GM12878 (cell line): Measurements from ENCODE around the gene ZNF420. TPM values are rescaled to one million over a fixed set of nuclear protein-coding genes. Genes with fewer than 3 reads are reported as not detected.

Experiments
- ATAC-seq: fragments of 200-7000 bp; cut with Tn5 transposase; 3 replicates; pipeline ENCODE4 v1.9.1; 2020; ENCODE audit warnings: mild to moderate bottlenecking, moderate library complexity
- BruUV-seq: library from RNA; stranded (reverse); fragments of 400-500 nt; replicated peaks from 2 replicates; lab custom pipeline; 2021; lab: Mats Ljungman, UMichigan
- CTCF ChIA-PET: fragments of 300-600 bp; sonication (Branson Sonifier 250); formaldehyde crosslinking; extraction: SDS; loops from one replicate; lab custom pipeline; 2021; ENCODE audit warnings: inconsistent platforms; lab: Yijun Ruan, JAX
- POLR2A ChIA-PET: fragments of 350-600 bp; formaldehyde crosslinking; extraction: SDS; loops from one replicate; lab custom pipeline; 2021; ENCODE audit warnings: inconsistent platforms; lab: Charles Lee
- RAD21 ChIA-PET: fragments of 300-600 bp; sonication (Branson Sonifier 250); formaldehyde crosslinking; loops from one replicate; lab custom pipeline; 2023; ENCODE audit warnings: antibody characterized with exemption; ENCODE audit not compliant: unreplicated experiment; lab: Charles Lee
- SMC1A ChIA-PET: fragments of 300-600 bp; sonication (Branson Sonifier 250); formaldehyde crosslinking; loops from one replicate; lab custom pipeline; 2023; ENCODE audit not compliant: unreplicated experiment, uncharacterized antibody; lab: Charles Lee
- DNase-seq: peaks from one replicate; pipeline ENCODE4 v3.0.0-alpha.2; 2011; ENCODE audit warnings: low read depth, low spot score
- FAIRE-seq: peaks from 3 replicates; lab custom pipeline; 2011; peaks lifted over from hg19 to GRCh38; lab: Jason Lieb, UNC
- H2AFZ ChIP-seq: 2 replicates; pipeline ENCODE4 v1.6.0; 2011; ENCODE audit warnings: low read depth, low read length, control low read depth; ENCODE audit not compliant: control insufficient read depth
- H3K27ac ChIP-seq: 2 replicates; pipeline ENCODE4 v1.5.1; 2011; ENCODE audit warnings: control low read depth; ENCODE audit not compliant: control insufficient read depth, insufficient read depth
- H3K27me3 ChIP-seq, 2 experiments: replicated peaks in 1 of 2; 2 replicates each; pipeline versions ENCODE4 v1.6.0 to v1.6.1; 2011; ENCODE audit warnings: low read length in 1 of 2; ENCODE audit not compliant: control insufficient read depth in 2 of 2, insufficient read depth in 2 of 2
- H3K36me3 ChIP-seq, 2 experiments: 2 replicates each; pipeline ENCODE4 v1.5.1; 2011; ENCODE audit warnings: low read length in 1 of 2; ENCODE audit not compliant: control insufficient read depth in 2 of 2, insufficient read depth in 2 of 2
- H3K4me1 ChIP-seq: 2 replicates; pipeline ENCODE4 v1.6.1; 2011; ENCODE audit warnings: mild to moderate bottlenecking, low read length, moderate library complexity, mixed read lengths; ENCODE audit not compliant: control insufficient read depth, insufficient read depth
- H3K4me2 ChIP-seq: 2 replicates; pipeline ENCODE4 v1.6.0; 2011; ENCODE audit warnings: control low read depth; ENCODE audit not compliant: control insufficient read depth, insufficient read depth
- H3K4me3 ChIP-seq: fragments of 200-600 bp; sonication (generic); 2 replicates; pipeline ENCODE4 v1.5.1; 2016
- H3K79me2 ChIP-seq: 2 replicates; pipeline ENCODE4 v1.6.0; 2011; ENCODE audit warnings: low read length; ENCODE audit not compliant: control insufficient read depth, insufficient read depth
- H3K9ac ChIP-seq: 2 replicates; pipeline ENCODE4 v1.8.0; 2011; ENCODE audit warnings: low read length, control low read depth, mixed read lengths; ENCODE audit not compliant: control insufficient read depth, insufficient read depth
- H3K9me3 ChIP-seq: replicated peaks from 3 replicates; pipeline ENCODE4 v1.5.1; 2011; ENCODE audit warnings: mild to moderate bottlenecking, low read length; ENCODE audit not compliant: control insufficient read depth, insufficient read depth
- H4K20me1 ChIP-seq: 2 replicates; pipeline ENCODE4 v1.6.0; 2011; ENCODE audit not compliant: control insufficient read depth, insufficient read depth
- BHLHE40 ChIP-seq, 2 experiments: fragments of 450-650 bp in 1 of 2; IDR thresholded peaks; 2 replicates each; pipeline ENCODE4 v1.6.1; 2011 to 2017; ENCODE audit warnings: low read depth in 2 of 2, borderline replicate concordance in 1 of 2, improper control_type of control experiment in 1 of 2, low read length in 1 of 2, mild to moderate bottlenecking in 1 of 2
- CREB1 ChIP-seq: IDR thresholded peaks from 2 replicates; pipeline ENCODE4 v1.6.1; 2012; ENCODE audit warnings: low read depth, mild to moderate bottlenecking, inconsistent platforms
- E2F8 ChIP-seq: fragments of 450-650 bp; IDR thresholded peaks from 2 replicates; pipeline ENCODE4 v1.6.1; 2018; ENCODE audit warnings: mild to moderate bottlenecking, low read depth, moderate library complexity; ENCODE audit not compliant: partially characterized antibody
- NR2C1 ChIP-seq: fragments of 450-650 bp; IDR thresholded peaks from 2 replicates; pipeline ENCODE4 v1.6.1; 2017; ENCODE audit warnings: antibody characterized with exemption, mild to moderate bottlenecking, moderate library complexity
- NR2F1 ChIP-seq: fragments of 450-650 bp; conservative IDR thresholded peaks from 2 replicates; pipeline ENCODE4 v1.6.1; 2017; ENCODE audit warnings: mild to moderate bottlenecking
- PKNOX1 ChIP-seq: fragments of 450-650 bp; IDR thresholded peaks from 2 replicates; pipeline ENCODE4 v1.6.1; 2016; ENCODE audit warnings: mild to moderate bottlenecking
- POLR2AphosphoS2 ChIP-seq: IDR thresholded peaks from 2 replicates; pipeline ENCODE4 v1.6.1; 2011; ENCODE audit warnings: low read depth, mild to moderate bottlenecking, low read length, improper control_type of control experiment, moderate library complexity
- RBBP5 ChIP-seq: fragments of 200-600 bp; sonication (generic); conservative IDR thresholded peaks from 2 replicates; pipeline ENCODE4 v1.6.1; 2016
- SIX5 ChIP-seq: IDR thresholded peaks from 2 replicates; pipeline ENCODE4 v1.6.1; 2011; ENCODE audit warnings: mild to moderate bottlenecking, low read depth, low read length, moderate library complexity; ENCODE audit not compliant: severe bottlenecking
- SREBF1 ChIP-seq: IDR thresholded peaks from 2 replicates; pipeline ENCODE4 v1.6.1; 2012; ENCODE audit warnings: mild to moderate bottlenecking, low read length
- ZNF274 ChIP-seq: IDR thresholded peaks from one replicate; pipeline ENCODE4 v1.8.0; 2011; ENCODE audit not compliant: insufficient read length, insufficient read depth
- WGBS: methylation state at CpG from one replicate; pipeline ENCODE4 v1.1.6; 2016; ENCODE audit warnings: low lambda C conversion rate; ENCODE audit not compliant: insufficient replicate concordance, insufficient coverage; ENCODE audit errors: missing lambda C conversion rate; 5-methylcytosine and 5-hydroxymethylcytosine counted together
- in situ Hi-C: fragments of 300-500 bp; cut with MboI; formaldehyde crosslinking; loops from 9 replicates; pipeline ENCODE4 v1.14.3; 2018; ENCODE audit warnings: mixed read lengths
- intact Hi-C: fragments of 100-400 bp; cut with micrococcal nuclease; formaldehyde crosslinking; loops from one replicate; pipeline ENCODE4 v1.14.2; 2022; ENCODE audit not compliant: unreplicated experiment
- polyA plus RNA-seq, 11 experiments: library from polyadenylated mRNA; depleted of rRNA in 4 of 11; unstranded in 6 of 11; stranded (reverse) in 5 of 11; fragments of >200 nt; fragmentation: Nextera tagmentation in 4 of 11; fragmentation: Illumina TruSeq in 1 of 11; extraction: Ambion mirVana in 4 of 11; extraction: Trizol in 1 of 11; gene quantifications; 1 replicate in 1 of 11; 2 replicates in 10 of 11; pipeline versions ENCODE4 v1.2.1 to v1.2.3, GENCODE V29; 2011 to 2016; ENCODE audit warnings: inconsistent platforms in 2 of 11, missing spikeins in 2 of 11, low read depth in 1 of 11
- total RNA-seq, 4 experiments: library from RNA; depleted of rRNA in 3 of 4; stranded (reverse); fragments of >200 nt in 3 of 4; fragmentation: Illumina TruSeq in 1 of 4; extraction: Trizol in 1 of 4; gene quantifications; 2 replicates each; pipeline versions ENCODE4 v1.2.1 to v1.2.3, GENCODE V29; 2013 to 2021
- TF ChIP-seq, protein P1 (sequence below): fragments of 450-650 bp; conservative IDR thresholded peaks from 2 replicates; pipeline ENCODE4 v1.6.1; 2017; ENCODE audit warnings: mild to moderate bottlenecking, moderate library complexity

ZNF420 gene
- total and polyA plus RNA-seq, 10 of the 15 experiments (the other 5 are each of a cell fraction or from before 2014, with no cell fraction given): 4.5 to 11.4 (median 7.1) TPM

DNA sequence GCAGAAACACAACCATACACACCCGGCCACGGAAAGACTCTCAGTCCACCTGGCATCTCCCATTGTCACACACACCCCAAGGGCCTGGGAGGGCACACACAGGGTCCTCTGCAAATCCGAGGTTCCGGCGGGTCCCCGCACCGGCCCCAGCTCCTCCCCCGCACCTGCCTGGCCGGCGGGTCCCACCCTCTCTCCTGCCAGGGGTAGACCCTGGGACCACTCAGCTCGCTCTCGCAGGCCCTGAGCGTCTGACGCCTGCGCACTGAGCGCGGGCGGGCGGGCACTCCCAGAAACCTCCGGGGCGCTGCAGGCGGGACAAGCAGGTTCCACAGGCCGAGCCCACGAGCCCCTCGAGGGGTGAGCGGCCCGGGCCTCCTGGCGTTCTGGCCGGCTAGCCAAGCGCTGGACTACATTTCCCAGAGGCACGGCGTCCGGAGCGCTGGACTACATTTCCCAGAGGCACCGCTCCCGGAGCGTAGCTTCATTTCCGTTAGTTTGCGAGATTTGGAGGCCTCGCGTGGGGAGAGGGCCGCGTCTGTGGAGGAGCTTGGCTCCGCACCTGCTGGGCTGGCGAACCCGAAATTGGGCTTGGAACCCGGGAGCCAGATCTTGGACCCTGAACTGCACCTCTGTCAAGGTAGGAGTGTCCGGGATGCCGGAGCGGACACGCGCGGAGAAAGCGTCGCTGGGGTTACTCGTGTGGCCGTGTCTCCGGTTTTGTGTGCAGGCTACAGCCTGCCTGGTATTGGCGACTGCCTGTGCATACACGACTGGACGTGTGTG is at the start of gene ZNF420 (continued):
- TF ChIP-seq, protein P1, sequence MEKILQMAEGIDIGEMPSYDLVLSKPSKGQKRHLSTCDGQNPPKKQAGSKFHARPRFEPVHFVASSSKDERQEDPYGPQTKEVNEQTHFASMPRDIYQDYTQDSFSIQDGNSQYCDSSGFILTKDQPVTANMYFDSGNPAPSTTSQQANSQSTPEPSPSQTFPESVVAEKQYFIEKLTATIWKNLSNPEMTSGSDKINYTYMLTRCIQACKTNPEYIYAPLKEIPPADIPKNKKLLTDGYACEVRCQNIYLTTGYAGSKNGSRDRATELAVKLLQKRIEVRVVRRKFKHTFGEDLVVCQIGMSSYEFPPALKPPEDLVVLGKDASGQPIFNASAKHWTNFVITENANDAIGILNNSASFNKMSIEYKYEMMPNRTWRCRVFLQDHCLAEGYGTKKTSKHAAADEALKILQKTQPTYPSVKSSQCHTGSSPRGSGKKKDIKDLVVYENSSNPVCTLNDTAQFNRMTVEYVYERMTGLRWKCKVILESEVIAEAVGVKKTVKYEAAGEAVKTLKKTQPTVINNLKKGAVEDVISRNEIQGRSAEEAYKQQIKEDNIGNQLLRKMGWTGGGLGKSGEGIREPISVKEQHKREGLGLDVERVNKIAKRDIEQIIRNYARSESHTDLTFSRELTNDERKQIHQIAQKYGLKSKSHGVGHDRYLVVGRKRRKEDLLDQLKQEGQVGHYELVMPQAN: 0 out of 2 replicates have a peak, but pooled peaks have one; percentile 40
- TF ChIP-seq PKNOX1 (0 out of 2 replicates have a peak, but pooled peaks have one; percentile 3), NR2F1 (no peak), NR2C1 (peak; percentile 70), SREBF1 (peak; percentile 93), SIX5 (peak; percentile 98)
- TF ChIP-seq, all 136 proteins: peak for 47

GRCh38 chr19:37045140-37045539 is 33.1 kb upstream of the ZNF420 start:
- FAIRE-seq: no peak
- Histone ChIP-seq H3K4me2 (no peak overlapping the region), H3K9me3 (no peaks in the 10 kb centered on the region), H3K79me2 (no peaks in the 10 kb centered on the region), H3K4me3 (no peak overlapping the region), H3K9ac (no peak overlapping the region), H3K27ac (no peak overlapping the region), H3K4me1 (no peaks in the 10 kb centered on the region), H3K36me3 (no peaks in the 10 kb centered on the region), H2AFZ (no peak overlapping the region), H4K20me1 (no peaks in the 10 kb centered on the region), H3K27me3 (no peaks in the 10 kb centered on the region)
- ChIA-PET POLR2A (no interaction called here), RAD21 (no interaction called here), SMC1A (no interaction called here), CTCF (no interaction called here)
- BruUV-seq: no TSS peak
- intact Hi-C loops (no loop called here), in situ Hi-C loops (no loop called here)
- WGBS: 0% methylated on average over 1 of the region's 1 CpG
- TF ChIP-seq POLR2AphosphoS2 (no peak), ZNF274 (no peak), RBBP5 (no peak), E2F8 (no peak), BHLHE40 (IDR thresholded peaks at IDR 0.05; ENCODE audit: borderline replicate concordance in 1 of 2, low read depth in 2 of 2, low read length in 1 of 2) (no peak), CREB1 (no peak)
- no peak for DNase-seq
- ATAC-seq: no peak
